Ishikawa (cell line): ENCODE data around the gene SRY.

Experiments
- CEBPB ChIP-seq: IDR thresholded peaks from 2 replicates; pipeline ENCODE4 v1.6.1; 2012
- CREB1 ChIP-seq: IDR thresholded peaks from 2 replicates; pipeline ENCODE4 v1.6.1; 2012; ENCODE audit warnings: low read depth
- EGR1 ChIP-seq: IDR thresholded peaks from 2 replicates; pipeline ENCODE4 v1.6.1; 2012
- EP300 ChIP-seq: IDR thresholded peaks from 2 replicates; pipeline ENCODE4 v1.6.1; 2012; ENCODE audit warnings: borderline replicate concordance
- FOXM1 ChIP-seq: IDR thresholded peaks from 2 replicates; pipeline ENCODE4 v1.6.1; 2012; ENCODE audit warnings: low read depth, borderline replicate concordance
- MAX ChIP-seq: IDR thresholded peaks from 2 replicates; pipeline ENCODE4 v1.6.1; 2012
- NFIC ChIP-seq: IDR thresholded peaks from 2 replicates; pipeline ENCODE4 v1.6.1; 2012
- RAD21 ChIP-seq: IDR thresholded peaks from 2 replicates; pipeline ENCODE4 v1.6.1; 2012; ENCODE audit warnings: low read depth
- REST ChIP-seq: IDR thresholded peaks from 2 replicates; pipeline ENCODE4 v1.6.1; 2012; ENCODE audit warnings: low read depth, mild to moderate bottlenecking
- TAF1 ChIP-seq: IDR thresholded peaks from 2 replicates; pipeline ENCODE4 v1.6.1; 2012; ENCODE audit warnings: low read depth, mild to moderate bottlenecking
- TCF12 ChIP-seq: IDR thresholded peaks from 2 replicates; pipeline ENCODE4 v1.6.1; 2012; ENCODE audit warnings: low read depth
- TEAD4 ChIP-seq: IDR thresholded peaks from 2 replicates; pipeline ENCODE4 v1.6.1; 2012
- USF1 ChIP-seq: IDR thresholded peaks from 2 replicates; pipeline ENCODE4 v1.6.1; 2012
- YY1 ChIP-seq: IDR thresholded peaks from 2 replicates; pipeline ENCODE4 v1.6.1; 2012; ENCODE audit warnings: low read depth
- ZBTB7A ChIP-seq: IDR thresholded peaks from 2 replicates; pipeline ENCODE4 v1.6.1; 2012; ENCODE audit warnings: low read depth

SRY gene

GRCh38 chrY:2787600-2787999 lies at the start of gene SRY:
Gene SRY, minus strand, starts transcription at chrY:2787682. Its CDS starts 79 bp downstream, at chrY:2787603.
- TF ChIP-seq TAF1 (no peak), YY1 (no peak), NFIC (no peak), FOXM1 (no peak), RAD21 (no peak), CEBPB (no peak), EGR1 (no peak), CREB1 (no peak), ZBTB7A (no peak), TEAD4 (no peak), TCF12 (no peak), MAX (no peak), EP300 (no peak), REST (no peak)

GRCh38 chrY:2837078-2837477 lies 49.6 kb upstream of the SRY start:
- TF ChIP-seq MAX: no peak
- TF ChIP-seq FOXM1: no peak
- TF ChIP-seq NFIC: no peak
- no peak for TF ChIP-seq TEAD4
- no peak for TF ChIP-seq TAF1
- no peak for TF ChIP-seq RAD21
- no peak for TF ChIP-seq YY1
- no peak for TF ChIP-seq USF1
- TF ChIP-seq EGR1: no peak
- TF ChIP-seq EP300: no peak
- no peak for TF ChIP-seq CEBPB
- TF ChIP-seq REST: no peak
- TF ChIP-seq TCF12: no peak
- no peak for TF ChIP-seq ZBTB7A
- no peak for TF ChIP-seq CREB1

GRCh38 chrY:2835230-2835629 lies 47.7 kb upstream of the SRY start:
- no peak for TF ChIP-seq USF1
- TF ChIP-seq TCF12: no peak
- TF ChIP-seq CEBPB: no peak
- no peak for TF ChIP-seq ZBTB7A
- no peak for TF ChIP-seq EGR1
- no peak for TF ChIP-seq RAD21
- TF ChIP-seq YY1: no peak
- TF ChIP-seq CREB1: no peak
- no peak for TF ChIP-seq NFIC
- no peak for TF ChIP-seq FOXM1
- TF ChIP-seq EP300: no peak
- no peak for TF ChIP-seq TAF1
- TF ChIP-seq MAX: no peak
- TF ChIP-seq TEAD4: no peak
- no peak for TF ChIP-seq REST

- TF ChIP-seq FOXM1 (no peak), NFIC (no peak), EGR1 (no peak), EP300 (no peak), RAD21 (no peak), REST (no peak), USF1 (no peak), CREB1 (no peak)
Observed at GRCh38 chrY:2828497-2828896, 41.0 kb upstream of the SRY start.
